CD14-positive monocyte (primary cell): ENCODE data around the gene GSTK1. TPM values are rescaled to one million over a fixed set of nuclear protein-coding genes. Genes with fewer than 3 reads are reported as not detected.

Source experiments
- DNase-seq, 3 donors: peaks; one replicate each; pipeline ENCODE4 v3.0.0-alpha.2; 2011 to 2022
- H2AFZ ChIP-seq: 2 replicates; pipeline ENCODE4 v1.6.0; 2012; ENCODE audit warnings: mild to moderate bottlenecking, low read depth, low read length, inconsistent platforms; ENCODE audit not compliant: insufficient read depth, poor library complexity, severe bottlenecking
- H3K27ac ChIP-seq, 2 donors: 1 replicate in 1 of 2; 2 replicates in 1 of 2; pipeline ENCODE4 v1.5.1; 2012 to 2013; ENCODE audit warnings: low read length in 2 of 2, control low read depth in 1 of 2, inconsistent platforms in 1 of 2, low read depth in 1 of 2, mild to moderate bottlenecking in 1 of 2
- H3K27me3 ChIP-seq, 2 donors: one replicate each; pipeline versions ENCODE4 v1.6.0 to v1.6.1; 2011 to 2013; ENCODE audit warnings: low read length in 2 of 2; ENCODE audit not compliant: control insufficient read depth in 2 of 2, insufficient read depth in 2 of 2
- H3K36me3 ChIP-seq, 2 donors: replicated peaks in 1 of 2; 1 replicate in 1 of 2; 2 replicates in 1 of 2; pipeline versions ENCODE4 v1.5.1 to v1.6.1; 2012 to 2013; ENCODE audit warnings: low read length in 2 of 2, control low read depth in 1 of 2, inconsistent platforms in 1 of 2, mild to moderate bottlenecking in 1 of 2; ENCODE audit not compliant: insufficient read depth in 2 of 2, control insufficient read depth in 1 of 2
- H3K4me1 ChIP-seq, 2 donors: 1 replicate in 1 of 2; 2 replicates in 1 of 2; pipeline versions ENCODE4 v1.5.1 to v1.6.1; 2012 to 2013; ENCODE audit warnings: low read length in 2 of 2, control low read depth in 1 of 2, inconsistent platforms in 1 of 2, mild to moderate bottlenecking in 1 of 2, moderate library complexity in 1 of 2; ENCODE audit not compliant: insufficient read depth in 2 of 2, control insufficient read depth in 1 of 2
- H3K4me2 ChIP-seq: replicated peaks from 2 replicates; pipeline ENCODE3; 2012; ENCODE audit warnings: low read length, moderate library complexity, mild to moderate bottlenecking; ENCODE audit not compliant: poor library complexity, severe bottlenecking; ENCODE audit errors: extremely low read depth
- H3K4me3 ChIP-seq, 3 experiments: fragments of 200-600 bp in 1 of 3; sonication (generic) in 1 of 3; replicated peaks in 1 of 3; 1 replicate in 2 of 3; 2 replicates in 1 of 3; pipeline ENCODE4 v1.5.1; 2011 to 2013; ENCODE audit warnings: low read length in 3 of 3, mild to moderate bottlenecking in 3 of 3, control low read depth in 2 of 3, low read depth in 2 of 3, inconsistent platforms in 1 of 3, moderate library complexity in 1 of 3
- H3K79me2 ChIP-seq: 2 replicates; pipeline ENCODE4 v1.6.0; 2012; ENCODE audit warnings: mild to moderate bottlenecking, control low read depth, inconsistent platforms, low read length, moderate library complexity; ENCODE audit not compliant: insufficient read depth
- H3K9ac ChIP-seq: 2 replicates; pipeline ENCODE4 v1.6.0; 2017; ENCODE audit warnings: low read length, mild to moderate bottlenecking; ENCODE audit not compliant: insufficient read depth, poor library complexity, severe bottlenecking
- H3K9me3 ChIP-seq, 2 donors: replicated peaks in 1 of 2; 1 replicate in 1 of 2; 2 replicates in 1 of 2; pipeline versions ENCODE4 v1.5.1 to v1.6.1; 2012 to 2013; ENCODE audit warnings: low read length in 2 of 2, control low read depth in 1 of 2; ENCODE audit not compliant: control insufficient read depth in 1 of 2, insufficient read depth in 1 of 2
- H4K20me1 ChIP-seq: 2 replicates; pipeline ENCODE4 v1.6.0; 2012; ENCODE audit warnings: mild to moderate bottlenecking, low read length, control low read depth, moderate library complexity; ENCODE audit not compliant: insufficient read depth
- H3K27ac Mint-ChIP-seq, 7 donors: one replicate each; pipeline ENCODE4 v1.8.0; 2020; ENCODE audit warnings: mild to moderate bottlenecking in 7 of 7, mixed read lengths in 7 of 7, moderate library complexity in 6 of 7, inconsistent platforms in 2 of 7
- H3K27me3 Mint-ChIP-seq, 3 donors: one replicate each; pipeline ENCODE4 v1.8.0; 2021 to 2022; ENCODE audit warnings: low read depth in 3 of 3, mild to moderate bottlenecking in 3 of 3, mixed read lengths in 3 of 3, moderate library complexity in 3 of 3, inconsistent platforms in 1 of 3
- H3K36me3 Mint-ChIP-seq, 2 donors: one replicate each; pipeline ENCODE4 v1.8.0; 2020; ENCODE audit warnings: mixed read lengths in 2 of 2, inconsistent platforms in 1 of 2, mild to moderate bottlenecking in 1 of 2
- H3K4me1 Mint-ChIP-seq: one replicate; pipeline ENCODE4 v1.8.0; 2020; ENCODE audit warnings: mild to moderate bottlenecking, mixed read lengths
- H3K4me3 Mint-ChIP-seq, 2 donors: one replicate each; pipeline ENCODE4 v1.8.0; 2020; ENCODE audit warnings: mild to moderate bottlenecking in 2 of 2, mixed read lengths in 2 of 2, moderate library complexity in 1 of 2
- H3K9me3 Mint-ChIP-seq, 7 donors: one replicate each; pipeline ENCODE4 v1.8.0; 2020 to 2022; ENCODE audit warnings: mixed read lengths in 7 of 7, mild to moderate bottlenecking in 6 of 7, moderate library complexity in 6 of 7, inconsistent platforms in 2 of 7
- WGBS: methylation state at CpG from one replicate; pipeline ENCODE4 v1.1.5; 2013; ENCODE audit warnings: missing lambda C conversion rate; ENCODE audit not compliant: insufficient coverage; 5-methylcytosine and 5-hydroxymethylcytosine counted together
- intact Hi-C, 2 donors: fragments of 100-400 bp; cut with micrococcal nuclease; formaldehyde crosslinking; loops; one replicate each; pipeline versions ENCODE4 v1.15.0 to v1.15.1; 2023
- polyA plus RNA-seq, 3 donors: library from polyadenylated mRNA; depleted of rRNA in 1 of 3; unstranded in 2 of 3; stranded (reverse) in 1 of 3; fragments of 300-500 nt in 2 of 3; fragments of >200 nt in 1 of 3; fragmentation: Illumina TruSeq in 2 of 3; gene quantifications; 1 replicate in 2 of 3; 2 replicates in 1 of 3; pipeline ENCODE4 v1.2.3, GENCODE V29; 2012 to 2021
- TF ChIP-seq, protein P1 (sequence below): fragments of 200-600 bp; IDR thresholded peaks from one replicate; pipeline ENCODE4 v1.8.0; 2022; ENCODE audit warnings: antibody characterized with exemption, mild to moderate bottlenecking

The GSTK1 gene
- polyA plus RNA-seq, 3 donors, result 413 to 547 (median 427) TPM

DNA sequence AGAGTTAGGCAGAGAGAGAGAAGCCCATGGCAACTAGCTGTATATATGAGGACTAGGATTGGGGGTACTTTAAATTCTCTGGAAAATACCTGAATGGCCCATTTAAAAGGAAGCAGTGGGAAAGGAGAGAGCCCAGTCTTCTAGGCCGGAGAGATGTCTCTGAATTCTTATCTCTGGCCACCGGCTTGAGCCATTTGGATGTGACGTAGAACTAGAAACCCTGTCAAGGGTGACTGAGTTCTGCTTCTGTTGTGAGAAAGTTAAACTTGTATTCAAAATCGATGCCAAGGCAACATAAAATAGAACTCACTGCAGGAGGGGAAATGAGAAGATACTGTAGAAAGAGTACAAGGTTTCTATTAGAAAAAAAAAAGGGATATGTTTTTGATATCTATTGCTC, 6.3 kb upstream of the GSTK1 start:
- Histone ChIP-seq H3K4me2 (no peak overlapping the region), H2AFZ (no peak overlapping the region), H3K4me1 (peaks cover 6 to 11% of the 10 kb centered on the region in 2 donors), H3K4me3 (no peak overlapping the region), H3K9ac (no peak overlapping the region), H4K20me1 (no peaks in the 10 kb centered on the region), H3K36me3 (no peaks in the 10 kb centered on the region), H3K79me2 (no peaks in the 10 kb centered on the region), H3K27ac (no peak overlapping the region), H3K27me3 (no peaks in the 10 kb centered on the region), H3K9me3 (peaks cover 0 to 3% of the 10 kb centered on the region in 2 donors)
- Mint-ChIP-seq H3K36me3 (no peaks in the 10 kb centered on the region), H3K4me1 (peaks cover 13% of the 10 kb centered on the region), H3K27ac (peak overlapping the region in 1 of 7 donors; percentile 60), H3K4me3 (no peak overlapping the region), H3K9me3 (peaks cover 0 to 11% (median 5%) of the 10 kb centered on the region in 7 donors), H3K27me3 (peaks cover 0 to 3% (median 0%) of the 10 kb centered on the region in 3 donors)
- intact Hi-C loops, result no loop called here
- TF ChIP-seq, protein P1, sequence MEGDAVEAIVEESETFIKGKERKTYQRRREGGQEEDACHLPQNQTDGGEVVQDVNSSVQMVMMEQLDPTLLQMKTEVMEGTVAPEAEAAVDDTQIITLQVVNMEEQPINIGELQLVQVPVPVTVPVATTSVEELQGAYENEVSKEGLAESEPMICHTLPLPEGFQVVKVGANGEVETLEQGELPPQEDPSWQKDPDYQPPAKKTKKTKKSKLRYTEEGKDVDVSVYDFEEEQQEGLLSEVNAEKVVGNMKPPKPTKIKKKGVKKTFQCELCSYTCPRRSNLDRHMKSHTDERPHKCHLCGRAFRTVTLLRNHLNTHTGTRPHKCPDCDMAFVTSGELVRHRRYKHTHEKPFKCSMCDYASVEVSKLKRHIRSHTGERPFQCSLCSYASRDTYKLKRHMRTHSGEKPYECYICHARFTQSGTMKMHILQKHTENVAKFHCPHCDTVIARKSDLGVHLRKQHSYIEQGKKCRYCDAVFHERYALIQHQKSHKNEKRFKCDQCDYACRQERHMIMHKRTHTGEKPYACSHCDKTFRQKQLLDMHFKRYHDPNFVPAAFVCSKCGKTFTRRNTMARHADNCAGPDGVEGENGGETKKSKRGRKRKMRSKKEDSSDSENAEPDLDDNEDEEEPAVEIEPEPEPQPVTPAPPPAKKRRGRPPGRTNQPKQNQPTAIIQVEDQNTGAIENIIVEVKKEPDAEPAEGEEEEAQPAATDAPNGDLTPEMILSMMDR, result no peak
- 95% methylated on average over 4 of the region's 4 CpGs for WGBS
- DNase-seq, result no peak

DNA sequence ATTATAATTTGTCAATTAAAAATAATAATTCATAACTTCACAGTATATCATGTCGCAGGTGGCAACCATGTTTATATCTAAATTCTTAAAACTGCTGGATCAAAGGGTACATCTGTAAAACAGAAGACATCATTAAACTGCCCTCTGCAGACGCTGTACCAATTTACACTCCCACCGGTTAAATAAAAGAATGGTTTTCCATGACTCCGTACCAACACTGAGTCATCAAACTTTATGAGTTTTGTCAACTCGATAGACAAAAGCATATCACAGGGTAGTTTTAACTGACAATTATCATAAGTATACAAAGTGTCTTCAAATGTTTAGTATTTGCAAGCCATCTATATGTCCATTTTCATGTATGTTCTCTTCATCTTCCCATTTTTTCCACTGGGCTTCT, 5.7 kb upstream of the GSTK1 start:
- Histone ChIP-seq H3K36me3 (no peaks in the 10 kb centered on the region), H4K20me1 (no peaks in the 10 kb centered on the region), H3K79me2 (no peaks in the 10 kb centered on the region), H3K4me2 (no peak overlapping the region), H3K4me1 (peaks cover 5 to 9% of the 10 kb centered on the region in 2 donors), H3K9me3 (peaks cover 0 to 3% of the 10 kb centered on the region in 2 donors), H3K27ac (no peak overlapping the region), H3K27me3 (no peaks in the 10 kb centered on the region), H3K9ac (no peak overlapping the region), H3K4me3 (no peak overlapping the region), H2AFZ (no peak overlapping the region)
- Mint-ChIP-seq H3K27ac (no peak overlapping the region), H3K4me1 (peaks cover 10% of the 10 kb centered on the region), H3K36me3 (no peaks in the 10 kb centered on the region), H3K4me3 (no peak overlapping the region), H3K9me3 (peaks cover 0 to 9% (median 5%) of the 10 kb centered on the region in 7 donors), H3K27me3 (peaks cover 0 to 3% (median 0%) of the 10 kb centered on the region in 3 donors)
- DNase-seq, result no peak
- 100% methylated on average over 3 of the region's 5 CpGs for WGBS
- TF ChIP-seq, protein P1, result no peak
- intact Hi-C loops, result no loop called here
